GM19025 (cell line): Measurements from ENCODE around the gene MOGAT2.
"Not testable (repeated sequence)": the region's sequence is repeated elsewhere in the genome, so short reads cannot be mapped to it uniquely, and the experiment has no call there.

Experiments
- ATAC-seq: cut with Tn5 transposase; IDR thresholded peaks from one replicate; pipeline ENCODE4 v1.9.1; 2021; ENCODE audit warnings: mild to moderate bottlenecking, low read depth, moderate library complexity; ENCODE audit not compliant: unreplicated experiment

The MOGAT2 gene

GRCh38 chr11:75718419-75719339 lies 1.0 kb downstream of the MOGAT2 start:
- no peak for ATAC-seq

GRCh38 chr11:75719340-75720239 lies 2.0 kb downstream of the MOGAT2 start:
- ATAC-seq, result no peak

GRCh38 chr11:75720639-75721038 lies 3.0 kb downstream of the MOGAT2 start:
- no peak for ATAC-seq

DNA sequence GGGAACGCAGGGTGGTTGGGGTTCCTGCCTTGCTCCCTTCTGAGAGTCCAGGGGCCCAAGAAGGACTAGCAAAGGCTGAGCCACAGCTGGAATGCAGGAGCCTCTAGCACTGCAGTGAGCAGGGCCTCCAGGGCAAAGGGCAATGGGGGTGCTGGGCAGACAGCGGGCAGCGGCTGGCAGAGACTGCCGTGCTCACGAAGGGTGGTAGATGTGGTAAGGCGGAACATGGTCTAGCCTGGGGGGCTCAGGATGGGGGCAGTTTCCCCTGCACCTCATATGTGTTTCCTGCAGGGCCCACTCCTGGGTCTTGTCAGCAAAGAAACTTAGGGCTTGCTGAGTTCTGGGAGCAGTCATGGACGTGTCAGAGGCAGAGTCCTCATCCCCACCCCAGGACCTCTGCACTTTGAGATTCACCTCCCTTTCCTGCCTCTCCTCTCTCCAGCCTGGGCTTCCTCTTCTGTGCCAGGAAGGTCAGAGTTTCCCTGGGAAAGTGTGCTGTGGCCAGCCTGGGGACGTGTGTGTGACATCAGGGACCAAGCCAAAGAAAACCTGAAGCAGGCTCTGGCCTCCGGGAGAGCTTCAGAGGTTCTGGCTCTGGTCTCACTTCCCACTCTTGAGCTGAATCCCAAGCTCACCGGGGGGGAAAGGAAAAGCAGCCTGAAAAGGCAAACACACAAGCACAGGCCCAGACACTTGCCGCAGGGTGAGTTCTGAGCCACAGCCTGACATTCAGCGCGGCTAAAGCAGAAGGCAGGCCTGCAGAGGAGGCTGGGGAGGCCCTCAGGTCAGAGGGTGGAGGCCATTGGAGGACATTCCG lies 4.4 kb downstream of the MOGAT2 start:
- no peak for ATAC-seq

- no peak for ATAC-seq
These were observed 5.0 kb downstream of the MOGAT2 start for GRCh38 chr11:75722669-75723042.

DNA sequence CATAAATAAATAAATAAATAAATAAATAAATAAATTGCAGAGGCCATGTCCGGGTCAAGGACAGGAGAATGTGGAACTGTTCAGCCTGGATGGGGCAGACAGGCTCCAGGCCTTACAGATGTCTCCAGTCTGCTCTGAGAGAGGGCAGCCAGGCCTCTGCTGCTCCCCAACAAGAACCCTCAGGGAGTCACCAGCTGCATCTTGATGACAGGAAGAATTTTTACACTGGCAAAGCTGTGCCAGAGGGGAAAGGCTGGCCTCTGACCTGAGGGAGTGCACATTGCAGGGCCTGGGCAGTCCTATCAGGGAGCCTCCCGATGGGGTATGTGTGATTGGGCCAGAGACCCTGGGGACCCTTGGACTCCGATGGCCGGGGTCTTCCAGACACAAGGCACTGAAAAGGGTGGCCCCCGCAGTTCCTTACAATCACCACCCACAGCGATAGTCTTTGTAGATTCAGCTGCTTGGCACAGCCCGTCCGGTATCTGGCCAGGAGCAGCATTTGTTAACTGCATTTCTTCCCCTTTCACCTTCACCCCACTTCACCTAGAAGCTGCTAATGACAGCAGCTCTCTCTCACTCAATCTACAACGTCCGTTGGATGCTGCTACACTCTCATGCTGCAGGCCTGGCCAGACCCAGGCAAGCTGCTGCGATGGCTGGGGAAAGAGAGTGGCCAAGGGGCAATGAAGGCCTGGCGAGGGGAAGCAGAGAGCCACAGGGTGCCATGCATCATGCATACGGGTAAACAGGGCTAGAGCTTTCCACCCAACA lies 8.1 kb downstream of the MOGAT2 start:
- ATAC-seq, result no peak

- no peak for ATAC-seq
These were observed 11.4 kb downstream of the MOGAT2 start for GRCh38 chr11:75728992-75729391.

- ATAC-seq, result no peak
These were observed 13.5 kb downstream of the MOGAT2 start for GRCh38 chr11:75731095-75731494.

- no peak for ATAC-seq
These were observed 15.4 kb downstream of the MOGAT2 start for GRCh38 chr11:75733071-75733430.

- no peak for ATAC-seq
These were observed 15.9 kb downstream of the MOGAT2 start for GRCh38 chr11:75733431-75734107.

GRCh38 chr11:75734491-75735180 lies 17.0 kb downstream of the MOGAT2 start:
- ATAC-seq, result no peak

GRCh38 chr11:75735181-75735845 lies 17.7 kb downstream of the MOGAT2 start:
- ATAC-seq, result no peak

DNA sequence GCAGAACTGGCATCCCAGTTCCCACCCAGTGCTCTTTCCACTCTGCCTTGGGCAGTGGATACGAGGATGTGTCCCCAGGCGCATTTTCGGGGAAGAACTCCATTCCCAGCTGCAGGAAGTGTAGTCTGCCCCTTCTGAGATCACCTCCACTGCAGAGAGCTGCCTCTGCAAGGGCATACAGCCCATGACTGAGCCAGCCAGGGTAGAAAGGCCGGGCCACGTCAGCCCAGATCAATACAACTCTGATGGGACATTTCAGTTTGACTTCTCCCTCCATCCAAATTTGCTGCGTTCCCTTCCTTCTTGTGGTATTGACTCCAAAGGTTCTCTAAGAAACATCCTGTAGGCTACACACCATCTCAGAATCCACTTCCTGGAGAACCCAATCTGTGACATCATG lies 19.7 kb downstream of the MOGAT2 start:
- no peak for ATAC-seq

DNA sequence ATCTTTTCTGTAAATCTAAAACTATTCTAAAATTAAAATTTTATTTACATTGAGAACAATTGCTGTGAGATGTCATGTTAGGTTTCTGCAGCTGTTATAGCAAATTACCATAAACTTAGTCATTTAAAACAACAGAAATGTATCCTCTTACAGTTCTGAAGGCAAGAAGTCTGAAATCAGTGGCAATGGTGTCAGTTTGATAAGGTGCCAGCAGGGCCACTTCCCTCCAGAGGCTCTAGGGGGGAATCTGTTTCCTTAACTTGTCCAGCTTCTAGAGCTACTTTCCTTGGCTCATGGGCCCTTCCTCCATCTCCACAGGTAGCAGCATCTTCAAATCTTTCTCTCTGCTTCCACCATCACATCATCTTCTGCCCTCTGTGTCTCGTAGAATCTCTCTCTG lies 23.0 kb downstream of the MOGAT2 start:
- ATAC-seq, result no peak

- not testable (repeated sequence) for ATAC-seq
These were observed 25.5 kb downstream of the MOGAT2 start for GRCh38 chr11:75743159-75743558.

DNA sequence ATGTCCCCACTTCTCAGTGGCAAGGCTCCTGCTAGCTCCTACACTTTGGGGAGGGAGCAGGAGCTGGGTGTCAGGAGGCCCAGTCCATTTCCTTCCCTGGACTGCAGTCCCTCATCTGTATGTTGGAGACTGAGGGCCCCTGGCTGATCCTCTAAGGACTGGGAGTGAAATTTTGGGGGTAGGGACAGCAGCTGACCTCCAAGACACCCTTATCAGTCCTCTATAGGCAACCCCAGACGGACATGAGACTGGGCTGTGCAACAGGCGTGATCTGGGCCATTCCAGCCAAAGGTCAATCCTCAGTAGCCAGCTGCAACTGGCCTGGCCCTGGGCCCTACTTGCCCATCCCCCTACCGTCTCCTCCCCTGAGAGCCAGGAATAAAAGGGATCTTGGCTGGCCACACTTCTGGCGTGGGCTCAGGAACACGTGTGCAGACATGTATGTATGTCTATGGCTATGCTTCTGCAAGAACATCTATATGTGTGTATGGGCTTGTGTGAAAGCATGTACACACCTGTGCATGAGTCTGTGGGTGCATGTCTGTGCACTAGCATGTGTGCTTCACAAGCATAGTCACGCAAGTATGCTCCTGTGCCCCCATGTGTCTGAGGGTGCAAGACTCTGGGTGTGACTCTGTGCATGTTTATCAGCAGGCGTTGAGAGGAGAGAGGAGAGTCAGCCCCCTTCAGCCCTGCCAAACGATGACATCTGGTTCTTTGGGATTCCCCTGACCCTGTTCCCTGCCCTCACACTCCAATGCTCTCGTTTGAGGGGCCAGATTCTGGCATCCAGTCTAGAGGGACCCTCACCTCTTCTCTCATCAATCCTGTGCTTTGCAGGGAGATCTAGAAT lies 26.3 kb downstream of the MOGAT2 start:
- no peak for ATAC-seq

DNA sequence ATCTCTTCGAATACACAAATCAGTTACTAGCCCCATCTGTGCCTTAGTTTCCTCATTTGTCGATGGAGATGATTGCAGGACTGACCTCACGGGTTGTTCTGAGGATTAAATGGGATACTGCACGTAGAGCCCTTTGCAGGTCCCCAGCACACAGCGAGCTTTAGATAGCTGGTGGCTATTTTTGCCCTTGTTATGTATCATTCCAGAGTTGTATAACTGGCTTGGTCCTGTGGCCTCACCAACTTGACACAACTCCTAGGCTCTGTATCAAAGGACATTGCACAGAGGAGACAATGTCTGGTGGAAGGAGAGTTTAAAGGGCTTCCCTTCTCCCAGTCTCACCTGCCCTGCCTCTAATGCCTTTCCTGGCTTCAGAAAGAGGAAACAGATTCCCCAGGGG lies 28.2 kb downstream of the MOGAT2 start:
- no peak for ATAC-seq
